HG03045 (cell line): Measurements from ENCODE around the gene TIMP3.

ENCODE experiments used
- ATAC-seq: cut with Tn5 transposase; IDR thresholded peaks from one replicate; pipeline ENCODE4 v1.9.1; 2021; ENCODE audit warnings: mild to moderate bottlenecking, moderate library complexity; ENCODE audit not compliant: unreplicated experiment

Gene TIMP3

GRCh38 chr22:32827049-32827602 lies 25.6 kb downstream of the TIMP3 start:
- no peak for ATAC-seq

DNA sequence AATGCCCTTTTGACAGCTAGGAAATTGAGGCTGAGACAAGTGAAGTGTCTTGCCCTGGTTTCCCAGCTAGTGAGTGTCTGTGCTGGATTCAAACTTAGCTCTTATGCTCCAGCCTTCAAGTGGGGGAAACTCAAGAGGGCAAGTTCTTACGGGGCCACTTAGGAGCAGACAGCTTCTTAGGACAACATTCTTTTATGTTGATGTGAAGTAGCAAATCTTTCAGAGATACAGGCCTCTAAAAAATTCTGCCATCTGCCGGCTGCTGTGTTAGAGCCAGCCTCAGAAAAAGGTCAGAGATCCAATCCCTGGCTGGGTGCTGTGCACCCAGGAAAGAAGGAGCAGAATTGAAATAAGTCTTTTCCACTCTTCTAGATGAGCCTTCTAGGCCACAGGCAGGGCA lies 26.6 kb downstream of the TIMP3 start:
- no peak for ATAC-seq

DNA sequence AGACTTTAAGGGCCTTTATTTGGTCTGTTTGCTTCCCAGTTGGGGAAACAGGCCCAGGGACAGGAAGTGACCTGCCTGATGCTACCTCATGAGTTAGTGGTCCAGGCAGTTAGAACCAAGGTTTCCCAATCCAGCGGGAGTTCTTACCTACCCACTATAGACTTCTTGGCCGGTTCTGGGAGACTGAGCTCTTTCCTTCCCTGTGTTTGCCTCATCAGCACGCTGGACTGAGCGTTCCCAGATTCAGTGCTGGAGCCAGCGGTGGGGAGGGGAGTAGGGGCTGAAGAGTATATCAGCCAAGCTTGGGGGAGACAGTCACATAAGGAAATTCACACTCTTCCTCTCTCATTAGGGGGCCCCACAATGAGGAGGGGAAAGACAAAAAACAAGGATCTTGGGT lies 27.1 kb downstream of the TIMP3 start:
- ATAC-seq: no peak

DNA sequence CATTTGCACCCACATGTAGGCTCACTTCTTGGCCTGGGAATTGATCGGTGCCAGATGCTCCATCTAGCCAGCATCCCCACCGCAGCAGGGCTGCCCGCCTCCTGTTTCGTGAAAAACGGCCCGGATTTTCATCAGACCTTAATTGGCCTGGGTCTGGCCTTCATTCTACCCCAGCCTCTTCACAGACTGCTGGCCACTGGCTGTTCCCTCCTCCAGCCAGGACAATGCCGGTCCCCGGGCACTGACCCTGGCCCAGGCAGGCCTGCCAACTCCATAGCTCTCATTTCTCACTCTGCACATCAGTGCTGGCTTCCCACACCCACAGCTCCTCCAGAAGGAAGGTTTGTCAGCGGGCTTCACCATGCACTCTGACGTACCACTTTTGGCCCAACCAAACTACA lies 27.9 kb downstream of the TIMP3 start:
- ATAC-seq: no peak

DNA sequence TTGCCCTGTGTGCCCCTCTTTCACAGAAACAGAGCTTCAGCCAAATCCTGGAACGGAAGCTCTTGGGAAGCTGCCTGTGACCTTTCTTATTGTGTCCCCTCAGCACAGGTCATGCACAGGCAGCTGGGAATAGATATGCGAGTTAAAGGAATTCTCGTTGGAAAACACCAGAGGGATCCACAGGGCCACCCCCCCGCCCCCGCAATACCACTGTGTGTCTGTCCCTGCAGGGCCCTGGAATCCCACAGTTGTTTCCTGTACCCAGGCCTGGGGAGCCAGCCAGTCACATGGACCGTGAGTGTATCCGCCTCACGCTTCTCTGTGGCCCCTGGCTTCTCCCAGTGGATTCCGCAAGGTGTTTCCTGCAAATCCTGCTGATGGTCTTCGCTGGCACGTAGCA lies 29.0 kb downstream of the TIMP3 start:
- no peak for ATAC-seq

- no peak for ATAC-seq
These were observed 29.5 kb downstream of the TIMP3 start for GRCh38 chr22:32830957-32831356.

DNA sequence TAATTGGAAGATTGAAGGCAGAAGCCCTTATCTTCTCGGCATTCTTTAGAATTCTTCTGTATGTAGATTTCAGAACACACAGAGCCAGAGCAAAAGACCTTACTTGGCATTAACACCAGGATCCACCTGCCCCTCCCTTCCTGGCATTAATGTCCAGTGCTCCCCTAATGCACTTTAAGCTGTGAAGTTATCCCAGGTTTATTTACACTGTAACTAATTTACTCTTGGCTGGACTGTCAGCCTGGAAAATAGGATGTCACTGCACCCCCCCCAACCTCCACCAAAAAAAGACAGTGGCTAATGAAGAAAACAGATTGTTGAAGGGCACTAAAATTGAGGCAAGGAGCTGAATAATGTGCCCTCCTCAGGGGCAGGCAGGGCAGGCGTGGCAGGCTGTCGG lies 30.1 kb downstream of the TIMP3 start:
- no peak for ATAC-seq

- ATAC-seq: no peak
These were observed 30.7 kb downstream of the TIMP3 start for GRCh38 chr22:32832174-32832573.

DNA sequence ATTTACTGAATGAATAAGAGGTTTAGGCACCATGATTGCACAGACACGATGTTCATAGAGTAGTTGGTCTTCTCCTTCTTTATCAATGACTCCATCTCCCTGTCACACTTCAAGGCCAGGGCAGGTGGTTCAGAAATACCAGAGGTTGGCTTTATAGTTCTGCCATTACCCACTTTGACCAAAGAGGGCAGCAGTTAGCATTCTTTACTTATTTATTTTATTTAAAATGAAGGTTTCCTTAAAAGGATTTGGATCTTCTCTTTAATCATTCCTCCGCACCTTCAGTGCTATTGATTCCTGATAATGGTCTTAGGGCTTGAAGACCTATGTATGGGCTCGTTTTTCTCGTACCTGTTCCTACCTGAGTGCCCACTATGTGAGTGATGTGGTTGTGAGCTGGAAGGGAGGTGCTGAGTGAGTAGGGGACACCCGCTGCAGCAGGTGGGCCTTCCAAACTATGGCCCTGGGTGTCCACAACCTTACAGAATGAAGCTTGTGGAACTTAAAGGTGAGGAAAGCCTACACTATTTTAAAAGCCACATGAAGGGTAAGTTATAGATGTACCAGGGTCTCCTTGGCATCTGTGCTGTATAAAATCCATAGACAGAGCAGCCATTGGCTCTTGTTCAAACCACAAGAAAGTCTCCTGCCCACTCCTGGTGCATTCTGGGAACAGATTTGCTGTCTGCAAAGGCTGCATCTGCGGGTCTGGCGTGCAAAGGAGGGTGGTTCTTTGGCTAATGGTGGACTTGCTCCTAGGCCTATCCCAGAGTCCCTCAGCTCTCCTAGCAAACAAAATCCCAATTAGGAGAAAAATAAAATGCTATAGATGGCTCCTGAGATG lies 35.0 kb downstream of the TIMP3 start:
- no peak for ATAC-seq

DNA sequence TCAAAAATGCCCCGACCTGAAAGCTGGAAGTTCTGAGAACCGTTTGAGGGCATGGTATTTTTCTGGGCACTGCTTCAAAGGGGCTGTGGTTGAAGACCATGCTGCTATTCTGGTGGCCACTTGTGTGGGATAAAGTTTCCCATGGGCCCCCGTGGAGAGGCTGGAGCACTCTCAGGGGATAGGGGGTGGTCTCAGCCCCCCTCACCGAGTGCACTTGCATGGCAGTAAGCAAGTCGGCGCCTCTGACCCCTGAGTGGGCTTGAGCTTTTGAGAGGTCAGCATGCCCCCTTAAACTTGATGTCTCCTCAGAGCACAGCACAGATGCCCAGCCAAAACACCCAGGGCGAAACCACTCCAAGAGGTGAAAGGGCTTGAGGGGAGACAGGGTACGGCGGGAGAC lies 35.6 kb downstream of the TIMP3 start:
- ATAC-seq: no peak

- ATAC-seq: no peak
These were observed 36.3 kb downstream of the TIMP3 start for GRCh38 chr22:32837803-32838202.

DNA sequence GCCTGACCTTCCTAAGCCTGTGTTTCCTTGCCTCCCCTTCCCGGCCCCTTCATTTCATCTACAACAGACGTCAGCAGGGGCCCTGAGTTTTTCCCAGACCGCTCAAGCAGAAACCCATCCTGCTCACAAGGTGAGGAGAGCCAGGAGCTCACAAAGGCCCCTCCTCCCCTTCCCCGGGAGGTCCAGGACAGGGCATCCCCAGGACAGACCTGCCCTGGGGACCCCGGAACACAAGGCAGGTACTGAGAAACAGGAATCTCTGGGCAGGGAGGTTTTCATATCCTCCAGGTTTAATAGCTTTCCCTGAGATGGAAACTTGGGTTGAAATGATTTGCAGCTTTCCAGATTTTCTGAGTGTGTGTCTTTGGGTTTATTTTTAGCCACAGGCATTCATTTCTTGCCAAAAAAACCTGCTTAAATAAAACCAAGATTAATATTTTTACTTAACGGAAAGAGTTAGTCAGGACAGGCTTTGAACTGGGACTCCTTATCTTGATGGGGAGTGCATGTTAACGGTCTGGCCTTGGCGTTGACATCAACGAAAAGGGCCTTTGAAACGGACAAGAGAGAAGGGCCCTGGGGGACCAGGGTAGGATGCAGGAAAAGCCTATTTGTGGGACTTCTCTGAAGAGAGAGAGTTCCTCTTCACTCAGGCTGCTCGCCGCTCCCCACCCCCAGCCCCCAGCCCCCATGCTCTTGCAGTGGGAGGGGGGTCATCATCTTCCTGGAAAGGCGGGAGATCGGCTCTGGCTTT lies 38.5 kb downstream of the TIMP3 start:
- ATAC-seq: no peak

GRCh38 chr22:32841175-32841574 lies 39.7 kb downstream of the TIMP3 start:
- no peak for ATAC-seq

DNA sequence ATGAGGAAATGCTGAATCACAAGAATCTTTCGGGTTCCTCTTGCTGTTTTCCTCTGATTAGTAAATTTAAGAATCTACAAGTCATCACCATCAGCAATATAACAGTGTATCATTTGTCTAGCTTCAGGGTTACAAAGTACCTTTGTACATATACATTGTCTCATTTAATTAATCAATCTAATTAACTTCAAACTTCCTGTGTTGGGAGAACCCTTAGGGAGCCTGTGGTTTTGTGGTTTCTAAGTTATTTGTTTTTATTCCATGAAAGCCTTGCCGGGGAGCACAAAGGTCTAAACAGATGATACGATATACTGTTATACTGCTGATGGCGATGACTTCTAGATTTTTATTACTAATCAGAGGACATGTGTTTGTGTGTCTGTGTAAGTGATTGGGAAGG lies 41.0 kb downstream of the TIMP3 start:
- ATAC-seq: no peak

DNA sequence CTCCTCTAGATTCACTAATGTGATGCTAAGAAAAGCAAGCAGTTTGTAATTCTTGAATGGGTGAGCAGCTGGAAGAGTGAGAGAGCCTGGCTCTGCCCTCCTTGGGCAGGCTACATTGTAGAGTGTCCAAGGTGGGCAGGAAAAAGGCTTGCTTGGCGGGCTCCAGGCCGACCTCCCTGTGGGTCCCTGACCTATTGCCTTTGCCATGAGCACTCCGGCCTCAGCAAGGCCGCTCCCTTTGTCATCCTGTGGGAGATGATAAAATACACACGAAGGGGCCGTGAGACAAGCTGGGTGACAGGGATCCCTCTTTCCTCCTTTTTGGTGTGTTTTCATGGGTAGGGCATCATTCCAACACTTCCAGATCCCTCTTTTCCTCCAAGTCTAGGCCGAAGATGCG lies 41.8 kb downstream of the TIMP3 start:
- no peak for ATAC-seq

GRCh38 chr22:32844251-32844650 lies 42.7 kb downstream of the TIMP3 start:
- ATAC-seq: no peak

GRCh38 chr22:32846780-32847491 lies 45.4 kb downstream of the TIMP3 start:
- no peak for ATAC-seq

- ATAC-seq: no peak
These were observed 46.7 kb downstream of the TIMP3 start for GRCh38 chr22:32848226-32848625.

- no peak for ATAC-seq
These were observed 48.0 kb downstream of the TIMP3 start for GRCh38 chr22:32849501-32849900.

GRCh38 chr22:32850157-32850556 lies 48.7 kb downstream of the TIMP3 start:
- ATAC-seq: no peak
